ENCODE data around the gene LTBP2.

The LTBP2 gene

GRCh38 chr14:74586681-74587362 lies 25.2 kb downstream of the LTBP2 start:
- TF ChIP-seq FOXM1 (IDR thresholded peaks at IDR 0.05; ENCODE audit: borderline replicate concordance, low read depth) (no peak), CREB1 (IDR thresholded peaks at IDR 0.05; ENCODE audit: low read depth) (no peak), RAD21 (IDR thresholded peaks at IDR 0.05; ENCODE audit: low read depth) (no peak), MAX (IDR thresholded peaks at IDR 0.05) (no peak), CEBPB (IDR thresholded peaks at IDR 0.05) (no peak), REST (IDR thresholded peaks at IDR 0.05; ENCODE audit: low read depth) (no peak), TAF1 (IDR thresholded peaks at IDR 0.05; ENCODE audit: low read depth) (no peak), YY1 (IDR thresholded peaks at IDR 0.05; ENCODE audit: low read depth) (no peak), EP300 (IDR thresholded peaks at IDR 0.05; ENCODE audit: borderline replicate concordance) (no peak), EGR1 (IDR thresholded peaks at IDR 0.05) (no peak), TCF12 (IDR thresholded peaks at IDR 0.05; ENCODE audit: low read depth) (no peak), NFIC (IDR thresholded peaks at IDR 0.05) (no peak), TEAD4 (IDR thresholded peaks at IDR 0.05) (no peak), ZBTB7A (IDR thresholded peaks at IDR 0.05; ENCODE audit: low read depth) (no peak), USF1 (IDR thresholded peaks at IDR 0.05) (no peak)

- TF ChIP-seq REST (IDR thresholded peaks at IDR 0.05; ENCODE audit: low read depth) (no peak), CEBPB (IDR thresholded peaks at IDR 0.05) (no peak), TEAD4 (IDR thresholded peaks at IDR 0.05) (no peak), TAF1 (IDR thresholded peaks at IDR 0.05; ENCODE audit: low read depth) (no peak), USF1 (IDR thresholded peaks at IDR 0.05) (no peak), ZBTB7A (IDR thresholded peaks at IDR 0.05; ENCODE audit: low read depth) (no peak), RAD21 (IDR thresholded peaks at IDR 0.05; ENCODE audit: low read depth) (no peak)
These were observed 26.4 kb downstream of the LTBP2 start for GRCh38 chr14:74585406-74586335.

GRCh38 chr14:74584951-74585350 lies 27.1 kb downstream of the LTBP2 start:
- TF ChIP-seq ZBTB7A (IDR thresholded peaks at IDR 0.05; ENCODE audit: low read depth), result no peak
- no peak for TF ChIP-seq REST (IDR thresholded peaks at IDR 0.05; ENCODE audit: low read depth)
- TF ChIP-seq NFIC (IDR thresholded peaks at IDR 0.05), result no peak
- TF ChIP-seq YY1 (IDR thresholded peaks at IDR 0.05; ENCODE audit: low read depth), result no peak
- TF ChIP-seq CREB1 (IDR thresholded peaks at IDR 0.05; ENCODE audit: low read depth), result no peak
- no peak for TF ChIP-seq TAF1 (IDR thresholded peaks at IDR 0.05; ENCODE audit: low read depth)
- no peak for TF ChIP-seq MAX (IDR thresholded peaks at IDR 0.05)
- TF ChIP-seq RAD21 (IDR thresholded peaks at IDR 0.05; ENCODE audit: low read depth), result no peak
- no peak for TF ChIP-seq TCF12 (IDR thresholded peaks at IDR 0.05; ENCODE audit: low read depth)
- TF ChIP-seq EGR1 (IDR thresholded peaks at IDR 0.05), result no peak
- TF ChIP-seq EP300 (IDR thresholded peaks at IDR 0.05; ENCODE audit: borderline replicate concordance), result no peak
- no peak for TF ChIP-seq TEAD4 (IDR thresholded peaks at IDR 0.05)
